H9 (cell line): ENCODE measurements around the gene KCTD16. TPM values are rescaled to one million over a fixed set of nuclear protein-coding genes. Genes with fewer than 3 reads are reported as not detected.

Source experiments
- DNase-seq: peaks from one replicate; pipeline ENCODE4 v3.0.0-alpha.2; 2017
- H2AFZ ChIP-seq: one replicate; pipeline ENCODE4 v1.6.1; 2013; ENCODE audit warnings: mild to moderate bottlenecking, low read length, control low read depth, moderate library complexity
- H2AK5ac ChIP-seq: 2 replicates; pipeline ENCODE4 v1.6.1; 2013; ENCODE audit warnings: low read length, control low read depth, mixed read lengths; ENCODE audit not compliant: insufficient read length
- H2BK120ac ChIP-seq: one replicate; pipeline ENCODE4 v1.6.1; 2013; ENCODE audit warnings: low read depth, mild to moderate bottlenecking, low read length, control low read depth, inconsistent platforms; ENCODE audit not compliant: poor library complexity, severe bottlenecking
- H2BK12ac ChIP-seq: 2 replicates; pipeline ENCODE4 v1.6.1; 2013; ENCODE audit warnings: low read length, control low read depth, mixed read lengths, low read depth; ENCODE audit not compliant: insufficient read length
- H2BK15ac ChIP-seq: 2 replicates; pipeline ENCODE4 v1.6.1; 2013; ENCODE audit warnings: low read depth, low read length, control low read depth
- H2BK20ac ChIP-seq: one replicate; pipeline ENCODE4 v1.6.1; 2013; ENCODE audit warnings: low read depth, mild to moderate bottlenecking, low read length, control low read depth, inconsistent platforms; ENCODE audit not compliant: poor library complexity, severe bottlenecking
- H2BK5ac ChIP-seq: 2 replicates; pipeline ENCODE4 v1.6.1; 2013; ENCODE audit warnings: low read length, control low read depth, mixed read lengths; ENCODE audit not compliant: insufficient read length
- H3K14ac ChIP-seq: 2 replicates; pipeline ENCODE4 v1.6.1; 2013; ENCODE audit warnings: low read length, control low read depth; ENCODE audit not compliant: insufficient read depth
- H3K18ac ChIP-seq: 2 replicates; pipeline ENCODE4 v1.6.1; 2013; ENCODE audit warnings: low read depth, mild to moderate bottlenecking, mixed read lengths, low read length, control low read depth; ENCODE audit not compliant: insufficient read length
- H3K23ac ChIP-seq: 2 replicates; pipeline ENCODE4 v1.6.1; 2013; ENCODE audit warnings: low read length, control low read depth, mixed read lengths, low read depth; ENCODE audit not compliant: insufficient read length
- H3K23me2 ChIP-seq: 2 replicates; pipeline ENCODE4 v1.6.1; 2013; ENCODE audit warnings: low read depth, mild to moderate bottlenecking, mixed read lengths, low read length, control low read depth; ENCODE audit not compliant: insufficient read length, poor library complexity, severe bottlenecking
- H3K27ac ChIP-seq: 2 replicates; pipeline ENCODE4 v1.5.1; 2013; ENCODE audit warnings: low read length, control low read depth, mixed read lengths, low read depth; ENCODE audit not compliant: insufficient read length
- H3K27me3 ChIP-seq: 2 replicates; pipeline ENCODE4 v1.6.1; 2013; ENCODE audit warnings: low read length, control low read depth, inconsistent platforms; ENCODE audit not compliant: insufficient read depth
- H3K4ac ChIP-seq: 2 replicates; pipeline ENCODE4 v1.6.1; 2013; ENCODE audit warnings: low read depth, mild to moderate bottlenecking, control low read depth, inconsistent platforms, low read length, moderate library complexity
- H3K4me1 ChIP-seq: 2 replicates; pipeline ENCODE4 v1.6.1; 2013; ENCODE audit warnings: low read length, control low read depth, inconsistent platforms; ENCODE audit not compliant: insufficient read depth
- H3K4me2 ChIP-seq: 2 replicates; pipeline ENCODE4 v1.6.1; 2013; ENCODE audit warnings: low read length, control low read depth, mixed read lengths; ENCODE audit not compliant: insufficient read length, insufficient read depth
- H3K56ac ChIP-seq: 2 replicates; pipeline ENCODE4 v1.6.1; 2013; ENCODE audit warnings: low read depth, mild to moderate bottlenecking, mixed read lengths, low read length, control low read depth; ENCODE audit not compliant: insufficient read length
- H3K79me1 ChIP-seq: 2 replicates; pipeline ENCODE4 v1.6.1; 2013; ENCODE audit warnings: low read depth, mild to moderate bottlenecking, moderate library complexity, low read length, control low read depth, inconsistent platforms; ENCODE audit not compliant: insufficient read depth, poor library complexity, severe bottlenecking
- H3K79me2 ChIP-seq: 2 replicates; pipeline ENCODE4 v1.6.1; 2013; ENCODE audit warnings: low read length, control low read depth, inconsistent platforms; ENCODE audit not compliant: insufficient read depth
- H3K9ac ChIP-seq: 2 replicates; pipeline ENCODE4 v1.6.1; 2013; ENCODE audit warnings: low read length, control low read depth, mixed read lengths; ENCODE audit not compliant: insufficient read length; ENCODE audit errors: extremely low read depth
- H3K9me3 ChIP-seq: one replicate; pipeline ENCODE4 v1.6.1; 2013; ENCODE audit warnings: low read depth, low read length, inconsistent platforms; ENCODE audit not compliant: control insufficient read depth
- H3T11ph ChIP-seq: one replicate; pipeline ENCODE4 v1.6.1; 2013; ENCODE audit warnings: mild to moderate bottlenecking, low read length, control low read depth, inconsistent platforms
- H4K20me1 ChIP-seq: one replicate; pipeline ENCODE4 v1.6.1; 2013; ENCODE audit not compliant: control insufficient read depth, insufficient read length, insufficient read depth
- H4K5ac ChIP-seq: 2 replicates; pipeline ENCODE4 v1.6.1; 2013; ENCODE audit warnings: low read depth, mild to moderate bottlenecking, mixed read lengths, low read length, control low read depth; ENCODE audit not compliant: insufficient read length
- H4K8ac ChIP-seq: replicated peaks from 2 replicates; pipeline ENCODE4 v1.6.1; 2013; ENCODE audit warnings: low read length, control low read depth, mixed read lengths, low read depth; ENCODE audit not compliant: insufficient read length
- H4K91ac ChIP-seq: 2 replicates; pipeline ENCODE4 v1.6.1; 2013; ENCODE audit warnings: low read depth, mild to moderate bottlenecking, moderate library complexity, mixed read lengths, low read length, control low read depth; ENCODE audit not compliant: insufficient read length
- H3K27ac Mint-ChIP-seq, 3 experiments: 2 replicates in 2 of 3; 3 replicates in 1 of 3; pipeline ENCODE4 v1.8.0; 2020 to 2021; ENCODE audit warnings: mixed read lengths in 3 of 3, mild to moderate bottlenecking in 1 of 3, moderate library complexity in 1 of 3
- H3K27me3 Mint-ChIP-seq: 2 replicates; pipeline ENCODE4 v1.8.0; 2021; ENCODE audit warnings: low read depth, mild to moderate bottlenecking, moderate library complexity, mixed read lengths
- H3K36me3 Mint-ChIP-seq, 3 experiments: 2 replicates in 2 of 3; 3 replicates in 1 of 3; pipeline ENCODE4 v1.8.0; 2020 to 2021; ENCODE audit warnings: low read depth in 3 of 3, mixed read lengths in 3 of 3; ENCODE audit not compliant: insufficient read depth in 1 of 3
- H3K4me1 Mint-ChIP-seq, 2 experiments: 2 replicates each; pipeline ENCODE4 v1.8.0; 2020; ENCODE audit warnings: mixed read lengths in 2 of 2
- H3K4me3 Mint-ChIP-seq, 2 experiments: 2 replicates in 1 of 2; 3 replicates in 1 of 2; pipeline ENCODE4 v1.8.0; 2020 to 2021; ENCODE audit warnings: mild to moderate bottlenecking in 2 of 2, mixed read lengths in 2 of 2, moderate library complexity in 1 of 2
- H3K9me3 Mint-ChIP-seq, 2 experiments: 2 replicates in 1 of 2; 3 replicates in 1 of 2; pipeline ENCODE4 v1.8.0; 2020; ENCODE audit warnings: mild to moderate bottlenecking in 2 of 2, mixed read lengths in 2 of 2, moderate library complexity in 1 of 2
- CTCF ChIP-seq: fragments of 200-600 bp; sonication (generic); conservative IDR thresholded peaks from 3 replicates; pipeline ENCODE4 v1.8.0; 2021; ENCODE audit warnings: antibody characterized with exemption, mild to moderate bottlenecking
- WGBS: extraction: QIAGEN DNeasy Blood & Tissue Kit; methylation state at CpG from one replicate; pipeline ENCODE4 v1.1.7; 2013; ENCODE audit warnings: missing lambda C conversion rate, low lambda C conversion rate, mixed read lengths; ENCODE audit not compliant: insufficient read length; ENCODE audit errors: extremely low coverage; 5-methylcytosine and 5-hydroxymethylcytosine counted together
- total RNA-seq: library from RNA; stranded (reverse); gene quantifications from 2 replicates; pipeline ENCODE4 v1.2.1, GENCODE V29; 2021

The KCTD16 gene
- total RNA-seq, 1 experiment from 2014 or later = 0.09 TPM

GRCh38 chr5:144438237-144438636 lies 267.6 kb downstream of the KCTD16 start:
- H3K27ac Mint-ChIP-seq = no peak overlapping the region

More at GRCh38 chr5:144438237-144438636, 267.6 kb downstream of the KCTD16 start:
- no peaks in the 10 kb centered on the region for H3K4me1 Mint-ChIP-seq
- no peak overlapping the region for H2BK15ac ChIP-seq
- H3K23ac ChIP-seq = no peak overlapping the region
- H3K9me3 ChIP-seq = no peaks in the 10 kb centered on the region
- no peak overlapping the region for H2BK120ac ChIP-seq
- H2BK12ac ChIP-seq = no peak overlapping the region
- no peaks in the 10 kb centered on the region for H3K4me1 ChIP-seq
- TF ChIP-seq CTCF = no peak
- no peak overlapping the region for H3K9ac ChIP-seq
- WGBS = no CpG with 5 or more reads among the region's 4 CpGs
- no peak overlapping the region for H4K5ac ChIP-seq
- no peaks in the 10 kb centered on the region for H3K27me3 Mint-ChIP-seq
- H3K18ac ChIP-seq = no peak overlapping the region
- peaks cover 0 to 3% (median 0%) of the 10 kb centered on the region in 3 experiments; a peak in 1 of 7 replicates for H3K36me3 Mint-ChIP-seq
- no peaks in the 10 kb centered on the region for H4K20me1 ChIP-seq
- peaks cover 3 to 4% of the 10 kb centered on the region in 2 experiments; a peak in 2 of 5 replicates for H3K9me3 Mint-ChIP-seq
- no peak overlapping the region for H2BK20ac ChIP-seq
- DNase-seq = no peak
- H3K4ac ChIP-seq = no peak overlapping the region
- H3K79me2 ChIP-seq = no peaks in the 10 kb centered on the region
- H3K23me2 ChIP-seq = no peaks in the 10 kb centered on the region
- no peak overlapping the region for H3K4me2 ChIP-seq
- no peak overlapping the region for H2AK5ac ChIP-seq
- H3K27ac ChIP-seq = no peak overlapping the region
- no peak overlapping the region for H2BK5ac ChIP-seq
- no peak overlapping the region for H3K56ac ChIP-seq
- H4K91ac ChIP-seq = no peak overlapping the region
- no peak overlapping the region for H3K4me3 Mint-ChIP-seq
- no peak overlapping the region for H2AFZ ChIP-seq
- H3K79me1 ChIP-seq = no peaks in the 10 kb centered on the region
- H4K8ac ChIP-seq = no peak overlapping the region
- H3K14ac ChIP-seq = no peak overlapping the region
- no peaks in the 10 kb centered on the region for H3K27me3 ChIP-seq
- no peak overlapping the region for H3T11ph ChIP-seq
